GM13976 (cell line): ENCODE measurements around the gene IDH3G.

Experiments
- DNase-seq: peaks from one replicate; pipeline ENCODE4 v3.0.0; 2012; ENCODE audit warnings: low spot score
- CTCF ChIP-seq: IDR thresholded peaks from 2 replicates; pipeline ENCODE4 v1.5.1; 2012; ENCODE audit warnings: borderline replicate concordance, mild to moderate bottlenecking; ENCODE audit not compliant: insufficient read depth; ENCODE audit errors: extremely low read depth, missing control alignments, control extremely low read depth
- in situ Hi-C: fragments of 300-500 bp; cut with MboI; formaldehyde crosslinking; loops from one replicate; pipeline ENCODE4 v1.12.0; 2022; ENCODE audit warnings: low sequenced_read_pairs, mixed read lengths, inconsistent platforms; ENCODE audit not compliant: unreplicated experiment

IDH3G gene

GRCh38 chrX:153778684-153779101 is 15.5 kb downstream of the IDH3G start:
- DNase-seq = no peak
- in situ Hi-C loops = no loop called here
- no peak for TF ChIP-seq CTCF

DNA sequence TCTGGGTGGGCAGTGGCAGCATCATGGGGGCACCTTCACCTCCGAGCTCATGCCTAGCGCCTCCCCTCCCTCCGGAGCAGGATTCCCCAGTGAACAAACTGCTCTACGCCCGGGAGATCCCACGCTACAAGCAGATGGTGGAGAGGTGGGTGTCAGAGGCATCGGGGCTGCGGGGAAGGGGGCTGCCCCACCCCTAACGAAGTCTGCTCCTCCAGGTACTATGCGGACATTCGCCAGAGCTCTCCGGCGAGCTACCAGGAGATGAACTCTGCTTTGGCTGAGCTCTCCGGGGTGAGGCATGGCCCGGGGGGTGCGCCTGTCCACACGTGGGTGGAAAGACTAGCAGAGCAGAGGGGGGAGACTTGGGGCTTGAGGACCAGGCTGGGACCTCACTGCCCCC is 16.0 kb downstream of the IDH3G start:
- no peak for DNase-seq
- TF ChIP-seq CTCF = no peak
- in situ Hi-C loops = no loop called here

GRCh38 chrX:153777261-153778090 is 16.7 kb downstream of the IDH3G start:
- TF ChIP-seq CTCF = no peak
- DNase-seq = no peak
- in situ Hi-C loops = no loop called here

- in situ Hi-C loops = no loop called here
- DNase-seq = no peak
- no peak for TF ChIP-seq CTCF
Measured at GRCh38 chrX:153776611-153777045, 17.5 kb downstream of the IDH3G start.

DNA sequence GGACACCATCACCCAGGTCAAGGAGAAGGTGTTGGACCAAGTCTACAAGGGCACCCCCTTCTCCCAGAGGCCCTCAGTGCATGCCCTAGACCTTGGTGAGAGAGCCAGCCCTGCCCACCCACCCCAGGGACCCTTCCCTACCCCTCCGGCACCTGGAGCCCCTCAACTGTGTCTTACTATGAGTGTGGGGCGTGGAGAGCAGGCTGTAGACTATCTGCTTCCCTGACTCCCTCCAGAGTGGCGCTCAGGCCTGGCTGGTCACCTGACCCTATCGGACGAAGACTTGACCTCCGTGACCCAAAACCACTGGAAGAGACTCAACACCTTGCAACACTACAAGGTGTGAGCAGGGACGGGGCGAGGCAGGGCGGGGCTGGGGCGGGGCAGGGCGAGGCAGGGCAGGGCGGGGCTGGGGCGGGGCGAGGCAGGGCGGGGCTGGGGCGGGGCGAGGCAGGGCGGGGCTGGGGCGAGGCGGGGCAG is 18.0 kb downstream of the IDH3G start:
- no peak for TF ChIP-seq CTCF
- in situ Hi-C loops = no loop called here
- DNase-seq = no peak

DNA sequence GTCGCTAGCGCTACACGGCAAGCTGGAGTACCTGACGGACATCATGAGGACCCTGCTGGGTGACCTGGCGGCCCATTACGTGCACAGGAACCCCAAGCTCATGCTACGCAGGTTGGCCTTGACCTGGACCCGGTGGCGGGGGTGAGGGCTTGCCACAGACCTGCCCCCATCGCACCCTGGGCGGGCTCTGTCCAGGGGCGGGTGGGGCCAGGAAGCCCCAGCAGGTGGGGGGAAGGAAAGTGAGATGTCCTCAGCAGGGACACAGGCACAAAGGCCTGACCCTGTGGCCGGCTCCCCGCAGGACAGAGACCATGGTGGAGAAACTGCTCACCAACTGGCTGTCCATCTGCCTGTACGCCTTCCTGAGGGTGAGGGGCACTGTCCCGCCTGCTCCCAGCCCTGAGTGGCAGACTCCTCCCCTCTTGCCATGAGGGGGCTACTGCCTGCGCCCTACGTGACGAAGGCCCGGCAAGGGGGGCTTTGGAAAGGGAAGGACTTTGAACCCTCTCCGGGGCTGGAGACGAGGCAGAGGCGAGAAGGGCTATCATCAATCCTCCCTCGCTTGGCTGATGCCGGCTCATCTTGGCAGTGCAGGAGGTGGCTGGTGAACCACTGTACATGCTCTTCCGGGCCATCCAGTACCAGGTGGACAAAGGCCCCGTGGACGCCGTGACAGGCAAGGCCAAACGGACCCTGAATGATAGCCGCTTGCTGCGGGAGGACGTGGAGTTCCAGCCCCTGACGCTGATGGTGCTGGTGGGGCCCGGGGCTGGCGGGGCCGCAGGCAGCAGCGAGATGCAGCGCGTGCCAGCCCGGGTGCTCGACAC is 18.7 kb downstream of the IDH3G start:
- TF ChIP-seq CTCF = no peak
- in situ Hi-C loops = no loop called here
- no peak for DNase-seq
